ENCODE data around the gene CAMKK1. TPM values are rescaled to one million over a fixed set of nuclear protein-coding genes. Genes with fewer than 3 reads are reported as not detected.

Gene CAMKK1
- polyA plus RNA-seq, 1 of the 3 experiments (the other 2 are of a cell fraction) = 6.8 TPM

DNA sequence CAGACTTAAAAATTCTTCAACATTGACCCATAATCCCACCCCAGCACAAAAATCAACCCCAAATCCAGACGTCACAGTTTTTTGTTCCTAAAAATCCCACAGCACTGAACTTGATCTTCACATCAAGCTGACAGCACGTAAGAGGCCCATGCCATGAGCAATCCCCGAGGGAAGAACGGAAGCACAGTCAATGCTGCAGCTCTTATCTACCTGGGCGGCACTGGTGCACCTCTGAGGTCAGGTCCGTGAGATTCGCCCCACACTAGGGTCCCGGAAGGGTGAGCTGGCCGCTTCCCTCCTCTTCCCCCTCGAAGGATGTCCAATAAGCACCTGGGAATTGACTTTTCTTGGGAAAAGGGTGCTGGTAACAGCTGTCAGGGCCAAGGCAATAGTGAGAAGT, 80.6 kb downstream of the CAMKK1 start:
- 87% methylated on average over 8 of the region's 10 CpGs for WGBS (ENCODE audit: low lambda C conversion rate)
- no peak overlapping the region for H3K9ac ChIP-seq
- peaks cover 9% of the 10 kb centered on the region for H3F3A ChIP-seq (replicated peaks; ENCODE audit: insufficient read depth)
- H4K20me1 ChIP-seq (ENCODE audit: insufficient read depth) = no peaks in the 10 kb centered on the region
- H3K27me3 ChIP-seq (ENCODE audit: insufficient read depth) = no peaks in the 10 kb centered on the region
- ChIA-PET CTCF (interaction anchor here (3.5 to 4.1 kb wide), 2 partner anchors 15 to 74 kb away, joined by 12 to 20 read pairs; no protein-coding TSS in a partner anchor), POLR2A (no interaction called here)
- no peaks in the 10 kb centered on the region for H3K9me3 ChIP-seq
- no peak overlapping the region for H3K4me3 ChIP-seq (ENCODE audit: low read depth in 2 of 2, low read length in 1 of 2)
- TF ChIP-seq MXI1 (IDR thresholded peaks at IDR 0.05; ENCODE audit: low read depth, low read length) (no peak), JUND (IDR thresholded peaks at IDR 0.05) (no peak), EZH2phosphoT487 (IDR thresholded peaks at IDR 0.05; ENCODE audit: borderline replicate concordance, low read depth) (no peak), REST (IDR thresholded peaks at IDR 0.05; ENCODE audit: low read depth, low read length) (no peak), USF1 (IDR thresholded peaks at IDR 0.05; ENCODE audit: borderline replicate concordance, low read depth) (no peak), FOXJ3 (CRISPR knock-in tag; IDR thresholded peaks at IDR 0.05) (no peak), TCF12 (IDR thresholded peaks at IDR 0.05) (no peak), NRF1 (IDR thresholded peaks at IDR 0.05; ENCODE audit: low read depth, low read length) (no peak), IRF3 (IDR thresholded peaks at IDR 0.05; ENCODE audit: low read depth, low read length) (no peak), YY1 (IDR thresholded peaks at IDR 0.05; ENCODE audit: low read depth) (no peak), RAD21 (IDR thresholded peaks at IDR 0.05; ENCODE audit: low read length) (no peak), TEAD4 (IDR thresholded peaks at IDR 0.05; ENCODE audit: borderline replicate concordance, insufficient read depth) (no peak)
- TF ChIP-seq, protein P1, sequence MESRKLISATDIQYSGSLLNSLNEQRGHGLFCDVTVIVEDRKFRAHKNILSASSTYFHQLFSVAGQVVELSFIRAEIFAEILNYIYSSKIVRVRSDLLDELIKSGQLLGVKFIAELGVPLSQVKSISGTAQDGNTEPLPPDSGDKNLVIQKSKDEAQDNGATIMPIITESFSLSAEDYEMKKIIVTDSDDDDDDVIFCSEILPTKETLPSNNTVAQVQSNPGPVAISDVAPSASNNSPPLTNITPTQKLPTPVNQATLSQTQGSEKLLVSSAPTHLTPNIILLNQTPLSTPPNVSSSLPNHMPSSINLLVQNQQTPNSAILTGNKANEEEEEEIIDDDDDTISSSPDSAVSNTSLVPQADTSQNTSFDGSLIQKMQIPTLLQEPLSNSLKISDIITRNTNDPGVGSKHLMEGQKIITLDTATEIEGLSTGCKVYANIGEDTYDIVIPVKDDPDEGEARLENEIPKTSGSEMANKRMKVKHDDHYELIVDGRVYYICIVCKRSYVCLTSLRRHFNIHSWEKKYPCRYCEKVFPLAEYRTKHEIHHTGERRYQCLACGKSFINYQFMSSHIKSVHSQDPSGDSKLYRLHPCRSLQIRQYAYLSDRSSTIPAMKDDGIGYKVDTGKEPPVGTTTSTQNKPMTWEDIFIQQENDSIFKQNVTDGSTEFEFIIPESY (IDR thresholded peaks at IDR 0.05; ENCODE audit: borderline replicate concordance, low read depth) = no peak
- peaks cover 38 to 82% of the 10 kb centered on the region in 2 experiments for H3K36me3 ChIP-seq (replicated peaks in 1 of 2; ENCODE audit: control insufficient read depth in 1 of 2, insufficient read depth in 2 of 2, low read length in 1 of 2)
- H3K27ac ChIP-seq (ENCODE audit: low read depth in 2 of 2, low read length in 1 of 2) = no peak overlapping the region
- no peaks in the 10 kb centered on the region for H3K79me2 ChIP-seq (ENCODE audit: insufficient read depth)
- H3K4me1 ChIP-seq (ENCODE audit: control insufficient read depth in 1 of 2, insufficient read depth in 2 of 2, low read depth in 1 of 2, low read length in 1 of 2) = no peaks in the 10 kb centered on the region
- no peaks in the 10 kb centered on the region for H3K9me2 ChIP-seq
- DNase-seq = no peak
- H3K4me2 ChIP-seq = no peak overlapping the region
- no peak overlapping the region for H2AFZ ChIP-seq (ENCODE audit: low read depth)

Other genes with a start within 250 kb of the CAMKK1 start
- 165 and 192 TPM in 2 replicates for gene TAX1BP3, start 224.5 kb downstream of the CAMKK1 start, polyA plus RNA-seq (2012; rRNA removed)
- gene EMC6, start 224.2 kb downstream of the CAMKK1 start, polyA plus RNA-seq (2012; rRNA removed) = 56.6 and 64.4 TPM in 2 replicates
- gene P2RX5, start 196.9 kb downstream of the CAMKK1 start, polyA plus RNA-seq (2012; rRNA removed) = 0.71 and 0.97 TPM in 2 replicates
- 1.2 and 1.4 TPM in 2 replicates for gene HASPIN, start 169.2 kb downstream of the CAMKK1 start, polyA plus RNA-seq (2012; rRNA removed)
- 56.7 and 73.4 TPM in 2 replicates for gene ITGAE, start 91.9 kb downstream of the CAMKK1 start, polyA plus RNA-seq (2012; rRNA removed)
- gene NCBP3, start 46.8 kb downstream of the CAMKK1 start, polyA plus RNA-seq (2012; rRNA removed) = 6.5 and 9.5 TPM in 2 replicates
- not detected in 2 replicates for gene P2RX1, start 23.4 kb upstream of the CAMKK1 start, polyA plus RNA-seq (2012; rRNA removed)
- gene ATP2A3, start 71.4 kb upstream of the CAMKK1 start, polyA plus RNA-seq (2012; rRNA removed) = 1.9 and 2.1 TPM in 2 replicates
- 7.2 and 8.9 TPM in 2 replicates for gene ZZEF1, start 250.0 kb upstream of the CAMKK1 start, polyA plus RNA-seq (2012; rRNA removed)